DOHH2 (cell line): Measurements from ENCODE around the gene RBFOX2.

ENCODE experiments used
- H3F3A ChIP-seq: fragments of 200-600 bp; sonication (generic), shearing (Covaris generic); 2 replicates; pipeline ENCODE4 v1.6.0; 2016; ENCODE audit warnings: antibody characterized with exemption, mild to moderate bottlenecking; ENCODE audit not compliant: control insufficient read depth, insufficient read depth
- H3K27ac ChIP-seq: fragments of 200-600 bp; sonication (generic); 2 replicates; pipeline ENCODE4 v1.5.1; 2014; ENCODE audit warnings: low read depth, mild to moderate bottlenecking, low read length, moderate library complexity
- H3K27me3 ChIP-seq: fragments of 200-600 bp; sonication (generic); 2 replicates; pipeline ENCODE4 v1.6.1; 2014; ENCODE audit warnings: mild to moderate bottlenecking, low read length, mixed read lengths; ENCODE audit not compliant: control insufficient read depth
- H3K36me3 ChIP-seq: fragments of 200-600 bp; sonication (generic); 2 replicates; pipeline ENCODE4 v1.6.1; 2014; ENCODE audit warnings: mild to moderate bottlenecking, low read length, moderate library complexity, mixed read lengths; ENCODE audit not compliant: control insufficient read depth
- H3K4me1 ChIP-seq: fragments of 200-600 bp; sonication (generic); 2 replicates; pipeline ENCODE4 v1.6.1; 2014; ENCODE audit warnings: mild to moderate bottlenecking, low read length, mixed read lengths; ENCODE audit not compliant: control insufficient read depth
- H3K4me2 ChIP-seq: fragments of 200-600 bp; sonication (generic); 2 replicates; pipeline ENCODE4 v1.6.0; 2014; ENCODE audit warnings: mild to moderate bottlenecking, low read length, moderate library complexity
- H3K4me3 ChIP-seq: fragments of 200-600 bp; sonication (generic); 2 replicates; pipeline ENCODE4 v1.5.1; 2014; ENCODE audit warnings: mild to moderate bottlenecking, low read length, mixed read lengths
- H3K79me2 ChIP-seq: fragments of 200-600 bp; sonication (generic); 2 replicates; pipeline ENCODE4 v1.6.1; 2014; ENCODE audit warnings: mild to moderate bottlenecking, low read length, mixed read lengths; ENCODE audit not compliant: control insufficient read depth
- H3K9me2 ChIP-seq: fragments of 200-600 bp; sonication (generic); replicated peaks from 2 replicates; pipeline ENCODE4 v1.6.1; 2014; ENCODE audit warnings: mild to moderate bottlenecking, low read length, mixed read lengths; ENCODE audit not compliant: control insufficient read depth
- H3K9me3 ChIP-seq: fragments of 200-600 bp; sonication (generic); 2 replicates; pipeline ENCODE4 v1.6.1; 2014; ENCODE audit warnings: antibody characterized with exemption, low read length, mixed read lengths; ENCODE audit not compliant: control insufficient read depth, insufficient read depth
- H4K20me1 ChIP-seq: fragments of 200-600 bp; sonication (generic); 2 replicates; pipeline ENCODE4 v1.6.0; 2014; ENCODE audit warnings: low read depth, mild to moderate bottlenecking, antibody characterized with exemption, low read length, moderate library complexity; ENCODE audit not compliant: control insufficient read depth, insufficient read depth
- EZH2phosphoT487 ChIP-seq: fragments of 200-600 bp; sonication (generic); IDR thresholded peaks from 2 replicates; pipeline ENCODE4 v1.6.1; 2017; ENCODE audit warnings: borderline replicate concordance, mild to moderate bottlenecking, antibody characterized with exemption, low read length, moderate library complexity, mixed read lengths
- TF ChIP-seq, protein P1 (sequence below): fragments of 200-600 bp; sonication (generic); IDR thresholded peaks from one replicate; pipeline ENCODE4 v1.5.1; 2014; ENCODE audit warnings: antibody characterized with exemption, mild to moderate bottlenecking, low read depth, low read length; ENCODE audit not compliant: poor library complexity, severe bottlenecking

RBFOX2 gene

DNA sequence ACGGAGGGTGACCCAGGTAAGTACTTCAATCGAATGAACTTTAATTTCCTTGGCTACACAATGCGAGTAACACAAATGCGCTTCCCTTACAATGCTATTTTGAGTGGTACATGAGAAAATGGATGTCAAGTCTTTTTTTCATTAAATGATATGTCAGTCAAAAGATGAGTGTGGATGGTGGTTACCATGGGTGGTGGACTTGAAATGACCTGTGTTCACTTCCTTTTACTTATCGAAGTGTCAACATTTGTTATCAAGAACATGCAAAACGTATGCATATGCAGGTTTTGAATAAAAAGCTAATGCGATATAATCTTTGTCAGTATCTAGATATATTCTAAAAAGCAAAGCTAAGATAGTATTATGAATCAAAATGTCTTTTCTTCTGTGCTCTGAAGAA is 319.7 kb downstream of the RBFOX2 start:
- TF ChIP-seq, protein P1, sequence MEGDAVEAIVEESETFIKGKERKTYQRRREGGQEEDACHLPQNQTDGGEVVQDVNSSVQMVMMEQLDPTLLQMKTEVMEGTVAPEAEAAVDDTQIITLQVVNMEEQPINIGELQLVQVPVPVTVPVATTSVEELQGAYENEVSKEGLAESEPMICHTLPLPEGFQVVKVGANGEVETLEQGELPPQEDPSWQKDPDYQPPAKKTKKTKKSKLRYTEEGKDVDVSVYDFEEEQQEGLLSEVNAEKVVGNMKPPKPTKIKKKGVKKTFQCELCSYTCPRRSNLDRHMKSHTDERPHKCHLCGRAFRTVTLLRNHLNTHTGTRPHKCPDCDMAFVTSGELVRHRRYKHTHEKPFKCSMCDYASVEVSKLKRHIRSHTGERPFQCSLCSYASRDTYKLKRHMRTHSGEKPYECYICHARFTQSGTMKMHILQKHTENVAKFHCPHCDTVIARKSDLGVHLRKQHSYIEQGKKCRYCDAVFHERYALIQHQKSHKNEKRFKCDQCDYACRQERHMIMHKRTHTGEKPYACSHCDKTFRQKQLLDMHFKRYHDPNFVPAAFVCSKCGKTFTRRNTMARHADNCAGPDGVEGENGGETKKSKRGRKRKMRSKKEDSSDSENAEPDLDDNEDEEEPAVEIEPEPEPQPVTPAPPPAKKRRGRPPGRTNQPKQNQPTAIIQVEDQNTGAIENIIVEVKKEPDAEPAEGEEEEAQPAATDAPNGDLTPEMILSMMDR, result no peak
- TF ChIP-seq EZH2phosphoT487, result no peak
- Histone ChIP-seq H3K27ac (no peak overlapping the region), H3F3A (no peaks in the 10 kb centered on the region)

DNA sequence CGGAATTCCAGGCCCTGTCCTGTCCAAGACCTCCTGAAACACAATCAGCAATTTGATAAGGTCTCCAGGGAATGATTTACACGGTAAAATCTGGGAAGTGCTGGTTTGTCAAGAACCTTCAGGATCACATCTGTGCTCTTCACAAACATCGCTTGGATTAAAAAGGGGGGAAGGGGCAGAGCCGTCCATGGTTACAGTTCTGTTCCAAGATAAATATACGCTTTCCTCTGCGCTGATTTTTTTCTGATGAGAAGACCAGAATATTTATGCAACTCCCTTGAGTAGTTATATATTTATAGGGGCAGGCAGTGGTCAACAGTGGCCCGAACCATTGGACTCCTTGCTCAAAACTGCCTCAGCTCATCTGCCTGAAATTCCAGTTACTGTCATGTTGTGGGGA is 320.2 kb downstream of the RBFOX2 start:
- H3K36me3 ChIP-seq, result no peaks in the 10 kb centered on the region
- no peaks in the 10 kb centered on the region for H3K9me3 ChIP-seq
- TF ChIP-seq, protein P1, result no peak
- TF ChIP-seq EZH2phosphoT487, result no peak
- no peak overlapping the region for H3K4me3 ChIP-seq
- H3K27me3 ChIP-seq, result no peaks in the 10 kb centered on the region
- peaks cover 7% of the 10 kb centered on the region for H3K4me1 ChIP-seq
- no peaks in the 10 kb centered on the region for H3F3A ChIP-seq
- no peaks in the 10 kb centered on the region for H3K79me2 ChIP-seq
- H3K9me2 ChIP-seq, result no peaks in the 10 kb centered on the region
- H3K4me2 ChIP-seq, result no peak overlapping the region
- H4K20me1 ChIP-seq, result no peaks in the 10 kb centered on the region
- H3K27ac ChIP-seq, result no peak overlapping the region

More for the DNA sequence above, 319.7 kb downstream of the RBFOX2 start:
- Histone ChIP-seq H3K4me2 (no peak overlapping the region), H3K27me3 (no peaks in the 10 kb centered on the region), H3K79me2 (no peaks in the 10 kb centered on the region), H3K9me3 (no peaks in the 10 kb centered on the region), H3K9me2 (no peaks in the 10 kb centered on the region), H4K20me1 (no peaks in the 10 kb centered on the region), H3K4me3 (no peak overlapping the region), H3K4me1 (peaks cover 7% of the 10 kb centered on the region), H3K36me3 (no peaks in the 10 kb centered on the region)

DNA sequence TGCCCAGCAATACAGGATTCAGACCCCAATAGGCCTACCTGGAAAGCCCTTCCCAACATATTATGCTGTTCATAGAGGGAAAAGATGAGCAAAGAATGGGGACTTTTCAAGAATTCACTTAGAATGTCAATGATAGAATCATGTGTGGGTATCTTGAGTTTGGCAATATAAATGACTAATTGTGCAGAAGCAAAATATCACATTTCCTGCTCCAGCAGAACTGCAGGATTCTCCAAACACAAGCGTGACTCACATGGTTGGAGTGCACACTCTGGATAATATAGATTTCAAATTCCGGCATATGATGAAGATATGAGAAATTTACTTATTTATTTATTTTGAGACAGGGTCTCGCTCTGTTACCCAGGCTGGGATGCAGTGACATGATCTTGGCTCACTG is 323.5 kb downstream of the RBFOX2 start:
- no peaks in the 10 kb centered on the region for H3K9me3 ChIP-seq
- no peak for TF ChIP-seq EZH2phosphoT487
- TF ChIP-seq, protein P1, result no peak
- H3K27ac ChIP-seq, result no peak overlapping the region
- no peaks in the 10 kb centered on the region for H3K27me3 ChIP-seq
- H3K4me3 ChIP-seq, result no peak overlapping the region
- no peaks in the 10 kb centered on the region for H3K4me1 ChIP-seq
- H3K4me2 ChIP-seq, result no peak overlapping the region
- no peaks in the 10 kb centered on the region for H4K20me1 ChIP-seq
- H3K36me3 ChIP-seq, result no peaks in the 10 kb centered on the region
- no peaks in the 10 kb centered on the region for H3K79me2 ChIP-seq
- no peaks in the 10 kb centered on the region for H3F3A ChIP-seq
- no peaks in the 10 kb centered on the region for H3K9me2 ChIP-seq
